Loucy (cell line): Measurements from ENCODE around the gene TGFB1I1.
A peak's percentile ranks its signal among the peaks of the same experiment; 100 is the strongest.

Experiments used
- H2AFZ ChIP-seq: fragments of 200-600 bp; sonication (generic); 2 replicates; pipeline ENCODE4 v1.6.0; 2016; ENCODE audit warnings: antibody characterized with exemption, mild to moderate bottlenecking, low read length, moderate library complexity
- H3F3A ChIP-seq: fragments of 200-600 bp; 2 replicates; pipeline ENCODE4 v1.6.0; 2016; ENCODE audit warnings: antibody characterized with exemption, low read depth, mild to moderate bottlenecking
- H3K27me3 ChIP-seq: fragments of 200-600 bp; sonication (generic); 2 replicates; pipeline ENCODE4 v1.6.1; 2014; ENCODE audit warnings: low read length, mild to moderate bottlenecking; ENCODE audit not compliant: insufficient read depth, poor library complexity, severe bottlenecking
- H3K36me3 ChIP-seq: fragments of 200-600 bp; sonication (generic); 2 replicates; pipeline ENCODE4 v1.6.1; 2016; ENCODE audit warnings: low read length; ENCODE audit not compliant: insufficient read depth
- H3K4me1 ChIP-seq: fragments of 200-600 bp; sonication (generic); 2 replicates; pipeline ENCODE4 v1.5.1; 2014; ENCODE audit warnings: low read length, mild to moderate bottlenecking; ENCODE audit not compliant: insufficient read depth, poor library complexity, severe bottlenecking
- H3K4me2 ChIP-seq: fragments of 200-600 bp; sonication (generic); 2 replicates; pipeline ENCODE4 v1.6.0; 2014; ENCODE audit warnings: antibody characterized with exemption, low read length, low read depth, mild to moderate bottlenecking; ENCODE audit not compliant: poor library complexity, severe bottlenecking
- H3K4me3 ChIP-seq: fragments of 200-600 bp; sonication (generic); 2 replicates; pipeline ENCODE4 v1.5.1; 2014; ENCODE audit warnings: low read length, mild to moderate bottlenecking, mixed read lengths; ENCODE audit not compliant: poor library complexity, severe bottlenecking
- H3K79me2 ChIP-seq: fragments of 200-600 bp; sonication (generic); 2 replicates; pipeline ENCODE4 v1.6.1; 2014; ENCODE audit warnings: low read length; ENCODE audit not compliant: insufficient read depth
- H3K9ac ChIP-seq: fragments of 200-600 bp; sonication (generic); 2 replicates; pipeline ENCODE4 v1.6.0; 2014; ENCODE audit warnings: mild to moderate bottlenecking, low read depth, low read length, moderate library complexity; ENCODE audit not compliant: poor library complexity, severe bottlenecking
- H3K9me2 ChIP-seq: fragments of 200-600 bp; sonication (generic); replicated peaks from 2 replicates; pipeline ENCODE4 v1.6.1; 2016; ENCODE audit warnings: low read depth, low read length, mixed read lengths
- H3K9me3 ChIP-seq: fragments of 200-600 bp; sonication (generic); 2 replicates; pipeline ENCODE4 v1.6.1; 2014; ENCODE audit warnings: mild to moderate bottlenecking, antibody characterized with exemption, low read length, low read depth; ENCODE audit not compliant: insufficient read depth
- H4K20me1 ChIP-seq: fragments of 200-600 bp; sonication (generic); 2 replicates; pipeline ENCODE4 v1.6.0; 2014; ENCODE audit warnings: antibody characterized with exemption, low read length, mild to moderate bottlenecking; ENCODE audit not compliant: insufficient read depth, poor library complexity, severe bottlenecking
- CTCF ChIP-seq: fragments of 200-600 bp; sonication (generic); conservative IDR thresholded peaks from 2 replicates; pipeline ENCODE4 v1.5.1; 2014; ENCODE audit warnings: mild to moderate bottlenecking, antibody characterized with exemption, low read length
- EZH2phosphoT487 ChIP-seq: fragments of 200-600 bp; IDR thresholded peaks from 2 replicates; pipeline ENCODE4 v1.6.1; 2018; ENCODE audit warnings: antibody characterized with exemption, mild to moderate bottlenecking, moderate library complexity, borderline replicate concordance

Gene TGFB1I1

GRCh38 chr16:31473264-31473984 lies 1.5 kb downstream of the TGFB1I1 start:
- no peaks in the 10 kb centered on the region for H3K36me3 ChIP-seq
- H3K9me3 ChIP-seq, result no peaks in the 10 kb centered on the region
- no peak overlapping the region for H3K4me3 ChIP-seq
- H4K20me1 ChIP-seq, result no peaks in the 10 kb centered on the region
- no peak overlapping the region for H2AFZ ChIP-seq
- peaks cover 26% of the 10 kb centered on the region for H3K4me1 ChIP-seq
- H3K9ac ChIP-seq, result no peak overlapping the region
- peaks cover 3% of the 10 kb centered on the region; the same call in 1 of the 2 replicates for H3F3A ChIP-seq
- no peak for TF ChIP-seq EZH2phosphoT487
- no peak for TF ChIP-seq CTCF
- H3K9me2 ChIP-seq, result no peaks in the 10 kb centered on the region
- H3K27me3 ChIP-seq, result no peaks in the 10 kb centered on the region
- no peak overlapping the region for H3K4me2 ChIP-seq
- H3K79me2 ChIP-seq, result peaks cover 12% of the 10 kb centered on the region; the same call in 1 of the 2 replicates

- Histone ChIP-seq H3K79me2 (peaks cover 12% of the 10 kb centered on the region; the same call in 1 of the 2 replicates), H3K9me2 (no peaks in the 10 kb centered on the region), H3K9me3 (no peaks in the 10 kb centered on the region), H3K4me1 (peaks cover 26% of the 10 kb centered on the region), H3K36me3 (no peaks in the 10 kb centered on the region), H3K4me3 (no peak overlapping the region), H4K20me1 (no peaks in the 10 kb centered on the region), H3K27me3 (no peaks in the 10 kb centered on the region), H3K9ac (no peak overlapping the region), H2AFZ (no peak overlapping the region), H3F3A (peaks cover 3% of the 10 kb centered on the region; the same call in 1 of the 2 replicates), H3K4me2 (no peak overlapping the region)
- TF ChIP-seq CTCF (0 out of 2 replicates have a peak, but pooled peaks have one; percentile 15), EZH2phosphoT487 (no peak)
Measured at GRCh38 chr16:31474173-31474714, 2.3 kb downstream of the TGFB1I1 start.

GRCh38 chr16:31474773-31475738 lies 3.1 kb downstream of the TGFB1I1 start:
- Histone ChIP-seq H3K4me2 (peak overlapping the region; percentile 83), H3F3A (peaks cover 3% of the 10 kb centered on the region; the same call in 1 of the 2 replicates), H3K79me2 (peaks cover 12% of the 10 kb centered on the region; the same call in 1 of the 2 replicates), H3K36me3 (no peaks in the 10 kb centered on the region), H3K9me2 (no peaks in the 10 kb centered on the region), H3K9ac (peak overlapping the region; percentile 90), H2AFZ (no peak overlapping the region), H3K4me3 (peak overlapping the region; percentile 88), H4K20me1 (no peaks in the 10 kb centered on the region), H3K4me1 (peaks cover 26% of the 10 kb centered on the region), H3K27me3 (no peaks in the 10 kb centered on the region), H3K9me3 (no peaks in the 10 kb centered on the region)
- TF ChIP-seq EZH2phosphoT487, result no peak
- no peak for TF ChIP-seq CTCF
